Parathyroid adenoma (tissue), 2 donors: ENCODE data around the gene ZNF24.
A peak's percentile ranks its signal among the peaks of the same experiment; 100 is the strongest.

ENCODE experiments used
- H2AFZ ChIP-seq: fragments of 300-600 bp; sonication (generic); one replicate; pipeline ENCODE4 v1.7.0; 2017; ENCODE audit warnings: antibody characterized with exemption, mild to moderate bottlenecking
- H3K27ac ChIP-seq: fragments of 300-600 bp; sonication (generic); one replicate; pipeline ENCODE4 v1.7.0; 2017
- H3K27me3 ChIP-seq: fragments of 300-600 bp; sonication (generic); one replicate; pipeline ENCODE4 v1.7.0; 2017; ENCODE audit warnings: low read length; ENCODE audit not compliant: control insufficient read depth, insufficient read depth
- H3K36me3 ChIP-seq: fragments of 300-600 bp; sonication (generic); one replicate; pipeline ENCODE4 v1.7.0; 2017; ENCODE audit warnings: low read length; ENCODE audit not compliant: control insufficient read depth, insufficient read depth
- H3K4me1 ChIP-seq: fragments of 300-600 bp; sonication (generic); one replicate; pipeline ENCODE4 v1.7.0; 2017; ENCODE audit warnings: control low read depth
- H3K4me2 ChIP-seq: fragments of 300-600 bp; sonication (generic); one replicate; pipeline ENCODE4 v1.7.0; 2017; ENCODE audit warnings: low read length
- H3K4me3 ChIP-seq: fragments of 300-600 bp; sonication (generic); one replicate; pipeline ENCODE4 v1.7.0; 2017; ENCODE audit warnings: low read depth, low read length
- H3K79me2 ChIP-seq: fragments of 300-600 bp; sonication (generic); one replicate; pipeline ENCODE4 v1.7.0; 2017; ENCODE audit warnings: control low read depth
- H3K9ac ChIP-seq: fragments of 300-600 bp; sonication (generic); one replicate; pipeline ENCODE4 v1.7.0; 2017; ENCODE audit warnings: mild to moderate bottlenecking
- H3K9me3 ChIP-seq: fragments of 300-600 bp; sonication (generic); one replicate; pipeline ENCODE4 v1.7.0; 2017; ENCODE audit warnings: low read length; ENCODE audit not compliant: control insufficient read depth
- TF ChIP-seq, protein P1 (sequence below): fragments of 300-600 bp; sonication (generic); IDR thresholded peaks from one replicate; pipeline ENCODE4 v1.7.0; 2017; ENCODE audit warnings: antibody characterized with exemption, mild to moderate bottlenecking
- donor health status: primary hyperparathyroidism.

ZNF24 gene

GRCh38 chr18:35290094-35290735, 54.0 kb downstream of the ZNF24 start, which contains the start of gene ZSCAN30:
Gene ZSCAN30, minus strand, starts transcription at chr18:35290229. Its CDS starts 25,877 bp downstream, at chr18:35264352.
- Histone ChIP-seq H3K9me3 (no peaks in the 10 kb centered on the region), H2AFZ (peak within 1 kb of the TSS; percentile 96), H3K4me3 (peak within 1 kb of the TSS; percentile 89), H3K9ac (peak within 1 kb of the TSS; percentile 85), H3K4me2 (peak within 1 kb of the TSS; percentile 78), H3K36me3 (no peaks in the 10 kb centered on the region), H3K79me2 (peaks cover 38% of the 10 kb centered on the region), H3K4me1 (no peaks in the 10 kb centered on the region), H3K27ac (peak within 1 kb of the TSS; percentile 74), H3K27me3 (no peaks in the 10 kb centered on the region)
- TF ChIP-seq, protein P1, sequence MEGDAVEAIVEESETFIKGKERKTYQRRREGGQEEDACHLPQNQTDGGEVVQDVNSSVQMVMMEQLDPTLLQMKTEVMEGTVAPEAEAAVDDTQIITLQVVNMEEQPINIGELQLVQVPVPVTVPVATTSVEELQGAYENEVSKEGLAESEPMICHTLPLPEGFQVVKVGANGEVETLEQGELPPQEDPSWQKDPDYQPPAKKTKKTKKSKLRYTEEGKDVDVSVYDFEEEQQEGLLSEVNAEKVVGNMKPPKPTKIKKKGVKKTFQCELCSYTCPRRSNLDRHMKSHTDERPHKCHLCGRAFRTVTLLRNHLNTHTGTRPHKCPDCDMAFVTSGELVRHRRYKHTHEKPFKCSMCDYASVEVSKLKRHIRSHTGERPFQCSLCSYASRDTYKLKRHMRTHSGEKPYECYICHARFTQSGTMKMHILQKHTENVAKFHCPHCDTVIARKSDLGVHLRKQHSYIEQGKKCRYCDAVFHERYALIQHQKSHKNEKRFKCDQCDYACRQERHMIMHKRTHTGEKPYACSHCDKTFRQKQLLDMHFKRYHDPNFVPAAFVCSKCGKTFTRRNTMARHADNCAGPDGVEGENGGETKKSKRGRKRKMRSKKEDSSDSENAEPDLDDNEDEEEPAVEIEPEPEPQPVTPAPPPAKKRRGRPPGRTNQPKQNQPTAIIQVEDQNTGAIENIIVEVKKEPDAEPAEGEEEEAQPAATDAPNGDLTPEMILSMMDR, result no peak

DNA sequence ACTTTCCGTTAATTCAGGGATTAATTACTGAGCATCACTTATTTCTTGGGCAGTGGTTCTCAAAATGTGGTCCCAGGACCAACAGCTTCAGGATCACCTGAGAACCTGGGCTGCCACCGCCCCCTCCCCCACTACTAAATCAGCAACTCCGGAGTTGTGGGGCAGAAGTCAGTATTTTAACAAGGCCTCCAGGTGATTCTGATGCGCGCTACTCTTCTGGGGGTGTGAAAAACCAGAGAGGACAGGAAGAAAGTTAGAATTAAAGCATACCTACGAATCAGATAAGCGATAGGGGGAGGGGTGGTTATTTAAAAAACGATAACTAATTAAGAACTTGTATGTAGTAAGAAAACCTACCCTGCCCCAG, 54.5 kb downstream of the ZNF24 start:
- no peaks in the 10 kb centered on the region for H3K36me3 ChIP-seq
- peak overlapping the region; percentile 85 for H3K9ac ChIP-seq
- H3K79me2 ChIP-seq, result peaks cover 36% of the 10 kb centered on the region
- no peaks in the 10 kb centered on the region for H3K27me3 ChIP-seq
- peak overlapping the region; percentile 78 for H3K4me2 ChIP-seq
- TF ChIP-seq, protein P1, result no peak
- no peaks in the 10 kb centered on the region for H3K4me1 ChIP-seq
- H3K4me3 ChIP-seq, result peak overlapping the region; percentile 89
- peak overlapping the region; percentile 74 for H3K27ac ChIP-seq
- no peaks in the 10 kb centered on the region for H3K9me3 ChIP-seq
- H2AFZ ChIP-seq, result peak overlapping the region; percentile 96

DNA sequence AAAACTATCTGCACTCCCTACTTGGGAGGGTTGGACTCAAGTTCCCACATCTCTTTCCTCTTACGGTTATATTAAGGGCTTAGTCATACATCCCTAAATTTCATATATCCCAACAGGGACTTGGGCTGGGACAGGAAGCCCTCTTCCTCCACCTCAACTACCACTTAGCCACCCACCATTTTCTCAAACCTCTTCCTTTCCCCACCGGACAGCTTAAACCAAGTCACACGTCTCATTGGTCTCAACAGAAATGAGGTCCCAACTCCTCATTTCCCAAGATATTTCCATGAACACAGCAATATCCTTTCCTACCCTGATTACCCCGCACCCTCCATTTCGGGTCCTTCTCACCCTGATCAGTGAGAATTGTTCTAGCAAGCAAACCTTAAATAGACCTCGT, 54.9 kb downstream of the ZNF24 start:
- no peaks in the 10 kb centered on the region for H3K9me3 ChIP-seq
- H3K4me2 ChIP-seq, result peak overlapping the region; percentile 78
- H3K27me3 ChIP-seq, result no peaks in the 10 kb centered on the region
- TF ChIP-seq, protein P1, result no peak
- peak overlapping the region; percentile 96 for H2AFZ ChIP-seq
- H3K27ac ChIP-seq, result peak overlapping the region; percentile 74
- H3K4me3 ChIP-seq, result peak overlapping the region; percentile 89
- no peaks in the 10 kb centered on the region for H3K4me1 ChIP-seq
- no peaks in the 10 kb centered on the region for H3K36me3 ChIP-seq
- peaks cover 37% of the 10 kb centered on the region for H3K79me2 ChIP-seq
- peak overlapping the region; percentile 85 for H3K9ac ChIP-seq

GRCh38 chr18:35284841-35285240, 59.4 kb downstream of the ZNF24 start:
- Histone ChIP-seq H3K4me3 (no peak overlapping the region), H3K36me3 (no peaks in the 10 kb centered on the region), H3K9me3 (no peaks in the 10 kb centered on the region), H3K4me2 (no peak overlapping the region), H3K27me3 (no peaks in the 10 kb centered on the region), H2AFZ (no peak overlapping the region), H3K4me1 (peaks cover 3% of the 10 kb centered on the region), H3K27ac (no peak overlapping the region), H3K9ac (no peak overlapping the region), H3K79me2 (peaks cover 24% of the 10 kb centered on the region)
- TF ChIP-seq, protein P1, result no peak
